DMS153 treated with DMSO at 0.1 percent for 48 hours (cell line): ENCODE data around the gene LDOC1.
"Not testable (repeated sequence)": the region's sequence is repeated elsewhere in the genome, so short reads cannot be mapped to it uniquely, and the experiment has no call there.

Experiments used
- DNase-seq: peaks from one replicate; lab custom pipeline; 2025; ENCODE audit not compliant: unreplicated experiment; lab: John Stamatoyannopoulos, UW

LDOC1 gene

GRCh38 chrX:141176586-141177451 lies at the start of gene LDOC1:
LDOC1 (minus strand) TSS chrX:141177129; CDS start chrX:141177021, 108 bp downstream.
- peak; percentile 85 for DNase-seq

GRCh38 chrX:141221611-141222010 lies 44.7 kb upstream of the LDOC1 start:
- DNase-seq: no peak

GRCh38 chrX:141220342-141221008 lies 43.5 kb upstream of the LDOC1 start:
- no peak for DNase-seq

GRCh38 chrX:141214196-141214595 lies 37.3 kb upstream of the LDOC1 start:
- DNase-seq: no peak

GRCh38 chrX:141201962-141202361 lies 25.0 kb upstream of the LDOC1 start:
- no peak for DNase-seq

- DNase-seq: not testable (repeated sequence)
Observed at GRCh38 chrX:141188573-141188972, 11.6 kb upstream of the LDOC1 start.

- no peak for DNase-seq
Observed at GRCh38 chrX:141185366-141185765, 8.4 kb upstream of the LDOC1 start.

- DNase-seq: no peak
Observed at GRCh38 chrX:141183000-141183399, 6.1 kb upstream of the LDOC1 start.

- DNase-seq: no peak
Observed at GRCh38 chrX:141180851-141181250, 3.9 kb upstream of the LDOC1 start.

GRCh38 chrX:141175786-141176185 lies 1.1 kb downstream of the LDOC1 start:
- DNase-seq: no peak

- no peak for DNase-seq
Observed at GRCh38 chrX:141164406-141164805, 12.5 kb downstream of the LDOC1 start.

- DNase-seq: no peak
Observed at GRCh38 chrX:141158084-141158483, 18.8 kb downstream of the LDOC1 start.

GRCh38 chrX:141155231-141155630 lies 21.7 kb downstream of the LDOC1 start:
- not testable (repeated sequence) for DNase-seq

GRCh38 chrX:141142946-141143345 lies 34.0 kb downstream of the LDOC1 start:
- no peak for DNase-seq

GRCh38 chrX:141133272-141133671 lies 43.7 kb downstream of the LDOC1 start:
- no peak for DNase-seq

- DNase-seq: no peak
Observed at GRCh38 chrX:141127146-141127545, 49.8 kb downstream of the LDOC1 start.
